B cell (primary cell): ENCODE measurements around the gene ITSN2. TPM values are rescaled to one million over a fixed set of nuclear protein-coding genes. Genes with fewer than 3 reads are reported as not detected.
"Not testable (repeated sequence)": the region's sequence is repeated elsewhere in the genome, so short reads cannot be mapped to it uniquely, and the experiment has no call there.

Source experiments
- ATAC-seq: fragments of 200-7000 bp; cut with Tn5 transposase; one replicate; pipeline ENCODE4 v1.10.0; 2021; ENCODE audit warnings: low read depth, mild to moderate bottlenecking, moderate number of reproducible peaks, moderate library complexity
- CTCF ChIA-PET: fragments of 350-600 bp; sonication (Branson Sonifier 250); formaldehyde crosslinking; loops from one replicate; lab custom pipeline; 2021; ENCODE audit warnings: antibody characterized with exemption, inconsistent platforms; lab: Charles Lee
- POLR2A ChIA-PET: fragments of 350-600 bp; sonication (Branson Sonifier 250); formaldehyde crosslinking; loops from one replicate; lab custom pipeline; 2021; ENCODE audit warnings: antibody characterized with exemption; lab: Charles Lee
- DNase-seq: peaks from one replicate; pipeline ENCODE4 v3.0.0; 2013
- H2AFZ ChIP-seq: 2 replicates; pipeline ENCODE4 v1.6.1; 2012; ENCODE audit warnings: mild to moderate bottlenecking, low read depth, low read length; ENCODE audit not compliant: insufficient read depth, poor library complexity, severe bottlenecking
- H3K27ac ChIP-seq, 2 donors: 1 replicate in 1 of 2; 2 replicates in 1 of 2; pipeline ENCODE4 v1.5.1; 2012 to 2013; ENCODE audit warnings: low read length in 2 of 2, mild to moderate bottlenecking in 2 of 2, moderate library complexity in 1 of 2
- H3K27me3 ChIP-seq, 4 experiments: fragments of 200-600 bp in 1 of 4; sonication (generic) in 1 of 4; replicated peaks in 1 of 4; 1 replicate in 2 of 4; 2 replicates in 2 of 4; pipeline versions ENCODE4 v1.6.1 to v1.7.0; 2013 to 2016; ENCODE audit warnings: low read length in 3 of 4, mild to moderate bottlenecking in 2 of 4, mixed read lengths in 1 of 4, moderate library complexity in 1 of 4; ENCODE audit not compliant: insufficient read depth in 4 of 4, control insufficient read depth in 3 of 4; ENCODE audit errors: control extremely low read depth in 1 of 4
- H3K36me3 ChIP-seq, 2 experiments: replicated peaks in 1 of 2; 1 replicate in 1 of 2; 2 replicates in 1 of 2; pipeline versions ENCODE4 v1.6.1 to v1.7.1; 2013; ENCODE audit warnings: low read length in 1 of 2; ENCODE audit not compliant: insufficient read depth in 2 of 2, control insufficient read depth in 1 of 2; ENCODE audit errors: control extremely low read depth in 1 of 2, extremely low read depth in 1 of 2
- H3K4me1 ChIP-seq, 2 donors: fragments of 200-600 bp in 1 of 2; sonication (generic) in 1 of 2; 1 replicate in 1 of 2; 2 replicates in 1 of 2; pipeline versions ENCODE4 v1.5.1 to v1.6.1; 2013 to 2017; ENCODE audit warnings: low read length in 2 of 2; ENCODE audit not compliant: control insufficient read depth in 2 of 2, insufficient read depth in 2 of 2
- H3K4me2 ChIP-seq: replicated peaks from 2 replicates; pipeline ENCODE3; 2012; ENCODE audit warnings: mild to moderate bottlenecking, low read depth, low read length; ENCODE audit not compliant: poor library complexity, severe bottlenecking
- H3K4me3 ChIP-seq, 5 experiments: fragments of 200-600 bp in 1 of 5; sonication (generic) in 1 of 5; 1 replicate in 3 of 5; 2 replicates in 2 of 5; pipeline versions ENCODE4 v1.5.1 to v1.7.0; 2011 to 2016; ENCODE audit warnings: low read length in 4 of 5, mild to moderate bottlenecking in 4 of 5, low read depth in 2 of 5, control low read depth in 1 of 5, moderate library complexity in 1 of 5; ENCODE audit not compliant: insufficient read depth in 1 of 5; ENCODE audit errors: control extremely low read depth in 1 of 5, extremely low read depth in 1 of 5
- H3K79me2 ChIP-seq: fragments of 200-600 bp; sonication (generic); one replicate; pipeline ENCODE4 v1.6.0; 2016; ENCODE audit warnings: low read length; ENCODE audit not compliant: control insufficient read depth, insufficient read depth
- H3K9ac ChIP-seq: fragments of 200-600 bp; sonication (generic); 2 replicates; pipeline ENCODE4 v1.6.1; 2017; ENCODE audit warnings: mild to moderate bottlenecking, low read length, moderate library complexity
- H3K9me3 ChIP-seq, 3 donors: one replicate each; pipeline versions ENCODE4 v1.6.1 to v1.7.1; 2013; ENCODE audit warnings: low read length in 2 of 3; ENCODE audit not compliant: control insufficient read depth in 2 of 3, insufficient read depth in 1 of 3; ENCODE audit errors: control extremely low read depth in 1 of 3
- H4K20me1 ChIP-seq: 2 replicates; pipeline ENCODE4 v1.6.0; 2012; ENCODE audit warnings: mild to moderate bottlenecking, low read length; ENCODE audit not compliant: insufficient read depth, control insufficient read depth, poor library complexity, severe bottlenecking
- H3K27ac Mint-ChIP-seq: one replicate; pipeline ENCODE4 v1.8.0; 2021; ENCODE audit warnings: mixed read lengths
- H3K27me3 Mint-ChIP-seq: one replicate; pipeline ENCODE4 v1.8.0; 2021; ENCODE audit warnings: mixed read lengths
- H3K4me1 Mint-ChIP-seq: one replicate; pipeline ENCODE4 v1.8.0; 2021; ENCODE audit warnings: mixed read lengths
- H3K4me3 Mint-ChIP-seq: one replicate; pipeline ENCODE4 v1.8.0; 2021; ENCODE audit warnings: mixed read lengths
- H3K9me3 Mint-ChIP-seq: one replicate; pipeline ENCODE4 v1.8.0; 2022; ENCODE audit warnings: mixed read lengths; ENCODE audit not compliant: insufficient read depth
- EZH2 ChIP-seq: IDR thresholded peaks from 2 replicates; pipeline ENCODE4 v1.6.1; 2012; ENCODE audit warnings: borderline replicate concordance, low read depth, mild to moderate bottlenecking, moderate library complexity, low read length; ENCODE audit not compliant: insufficient read depth, poor library complexity, severe bottlenecking
- WGBS: methylation state at CpG from one replicate; pipeline ENCODE4 v1.1.5; 2013; ENCODE audit warnings: missing lambda C conversion rate; ENCODE audit not compliant: insufficient coverage; 5-methylcytosine and 5-hydroxymethylcytosine counted together
- intact Hi-C: fragments of 100-400 bp; cut with micrococcal nuclease; formaldehyde crosslinking; loops from one replicate; pipeline ENCODE4 v1.10.0; 2022
- polyA plus RNA-seq: library from polyadenylated mRNA; depleted of rRNA; stranded (reverse); fragments of >200 nt; gene quantifications from 2 replicates; pipeline ENCODE4 v1.2.3, GENCODE V29; 2012
- total RNA-seq, 2 donors: library from RNA; stranded (reverse); fragments of 120-200 nt in 1 of 2; gene quantifications; 1 replicate in 1 of 2; 2 replicates in 1 of 2; pipeline versions ENCODE4 v1.2.3 to v1.2.4, GENCODE V29; 2013 to 2022
- TF ChIP-seq, protein P1 (sequence below): fragments of 200-600 bp; IDR thresholded peaks from one replicate; pipeline ENCODE4 v1.8.0; 2022; ENCODE audit warnings: antibody characterized with exemption, mild to moderate bottlenecking

ITSN2 gene
- total and polyA plus RNA-seq, 2 donors (not counting 1 experiment from before 2014, with no cell fraction given) = 107 to 200 TPM

DNA sequence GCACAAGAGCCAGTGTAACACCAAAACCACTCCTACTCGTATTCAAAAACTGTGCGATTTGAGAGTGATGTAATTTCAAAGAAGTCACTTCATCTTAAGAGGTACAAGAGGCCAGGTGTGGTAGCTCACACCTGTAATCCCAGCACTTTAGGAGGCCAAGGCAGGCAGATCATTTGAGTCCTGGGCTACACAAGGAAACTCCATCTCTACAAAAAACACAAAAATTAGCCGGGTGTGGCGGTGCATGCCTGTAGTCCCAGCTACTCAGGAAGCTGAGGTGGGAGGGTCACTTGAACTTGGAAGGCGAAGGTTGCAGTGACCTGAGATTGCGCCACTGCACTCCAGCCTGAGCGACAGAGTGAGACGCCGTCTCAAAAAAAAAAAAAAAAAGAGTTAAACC, 21.2 kb downstream of the ITSN2 start:
- peaks cover 78% of the 10 kb centered on the region for H3K4me1 Mint-ChIP-seq
- Histone ChIP-seq H4K20me1 (peaks cover 54% of the 10 kb centered on the region), H3K4me2 (peak overlapping the region; percentile 43), H3K4me3 (peak overlapping the region in 1 of 5 experiments; percentile 9), H3K79me2 (peaks cover 93% of the 10 kb centered on the region), H3K4me1 (peaks cover 70 to 74% of the 10 kb centered on the region in 2 donors), H3K27ac (peak overlapping the region; percentile 21 to 51)
- intact Hi-C loops, H3K9ac ChIP-seq, H3K27me3 ChIP-seq, H3K9me3 Mint-ChIP-seq, ATAC-seq, H3K27me3 Mint-ChIP-seq, H2AFZ ChIP-seq, H3K9me3 ChIP-seq, H3K36me3 ChIP-seq, DNase-seq: not testable (repeated sequence)
- peak overlapping the region; percentile 71 for H3K27ac Mint-ChIP-seq
- ChIA-PET POLR2A (interaction anchor here (0.7 kb wide), 2 partner anchors 15 to 19 kb away, joined by 3 to 5 read pairs; no protein-coding TSS in a partner anchor), CTCF (interaction anchor here (1.3 kb wide), 1 partner anchor 9 kb away, joined by 6 read pairs; no protein-coding TSS in a partner anchor)
- peak overlapping the region; percentile 20 for H3K4me3 Mint-ChIP-seq
- WGBS = 77% methylated on average over 3 of the region's 9 CpGs

DNA sequence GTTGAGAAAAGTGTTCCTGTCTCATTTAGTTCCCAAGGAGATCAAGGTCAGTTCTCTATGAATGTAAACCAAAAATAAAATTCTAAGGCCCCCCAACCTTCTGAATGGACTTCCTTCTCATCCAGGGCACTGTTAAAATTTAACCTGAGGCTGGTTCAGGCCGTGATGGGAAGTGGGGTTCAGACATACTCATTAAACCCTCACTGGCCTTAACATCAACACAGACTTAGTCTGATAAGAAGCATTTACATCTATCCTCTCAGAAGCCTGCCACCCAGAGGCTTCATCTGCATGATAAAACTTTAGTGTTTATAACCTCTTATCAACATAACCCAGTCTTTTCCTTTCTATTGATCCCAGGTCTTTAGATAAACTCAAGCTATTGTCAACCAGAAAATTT, 22.4 kb downstream of the ITSN2 start:
- H3K4me2 ChIP-seq = peak overlapping the region; percentile 13
- CTCF ChIA-PET = interaction anchor here (0.7 kb wide), 1 partner anchor 15 kb away, joined by 3 read pairs; no protein-coding TSS in a partner anchor
- no peak for DNase-seq
- POLR2A ChIA-PET = interaction anchor here (0.7 kb wide), 1 partner anchor 21 kb away, joined by 3 read pairs; no protein-coding TSS in a partner anchor
- H3K9me3 Mint-ChIP-seq = no peaks in the 10 kb centered on the region
- peaks cover 78% of the 10 kb centered on the region for H3K4me1 Mint-ChIP-seq
- H3K4me3 Mint-ChIP-seq = peak overlapping the region; percentile 19
- H3K27me3 Mint-ChIP-seq = no peaks in the 10 kb centered on the region
- peak overlapping the region; percentile 51 for H3K27ac Mint-ChIP-seq
- H2AFZ ChIP-seq = no peak overlapping the region
- no CpG with 5 or more reads among the region's 1 CpG for WGBS
- intact Hi-C loops = no loop called here
- H3K9ac ChIP-seq = no peak overlapping the region
- H4K20me1 ChIP-seq = peaks cover 47% of the 10 kb centered on the region
- peak overlapping the region in 1 of 2 donors; percentile 52 for H3K27ac ChIP-seq
- H3K36me3 ChIP-seq = peaks cover 0 to 2% of the 10 kb centered on the region in 2 experiments
- no peak for ATAC-seq
- H3K4me3 ChIP-seq = no peak overlapping the region
- TF ChIP-seq, protein P1, sequence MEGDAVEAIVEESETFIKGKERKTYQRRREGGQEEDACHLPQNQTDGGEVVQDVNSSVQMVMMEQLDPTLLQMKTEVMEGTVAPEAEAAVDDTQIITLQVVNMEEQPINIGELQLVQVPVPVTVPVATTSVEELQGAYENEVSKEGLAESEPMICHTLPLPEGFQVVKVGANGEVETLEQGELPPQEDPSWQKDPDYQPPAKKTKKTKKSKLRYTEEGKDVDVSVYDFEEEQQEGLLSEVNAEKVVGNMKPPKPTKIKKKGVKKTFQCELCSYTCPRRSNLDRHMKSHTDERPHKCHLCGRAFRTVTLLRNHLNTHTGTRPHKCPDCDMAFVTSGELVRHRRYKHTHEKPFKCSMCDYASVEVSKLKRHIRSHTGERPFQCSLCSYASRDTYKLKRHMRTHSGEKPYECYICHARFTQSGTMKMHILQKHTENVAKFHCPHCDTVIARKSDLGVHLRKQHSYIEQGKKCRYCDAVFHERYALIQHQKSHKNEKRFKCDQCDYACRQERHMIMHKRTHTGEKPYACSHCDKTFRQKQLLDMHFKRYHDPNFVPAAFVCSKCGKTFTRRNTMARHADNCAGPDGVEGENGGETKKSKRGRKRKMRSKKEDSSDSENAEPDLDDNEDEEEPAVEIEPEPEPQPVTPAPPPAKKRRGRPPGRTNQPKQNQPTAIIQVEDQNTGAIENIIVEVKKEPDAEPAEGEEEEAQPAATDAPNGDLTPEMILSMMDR = no peak
- no peak for TF ChIP-seq EZH2
- H3K4me1 ChIP-seq = peaks cover 69 to 75% of the 10 kb centered on the region in 2 donors
- H3K9me3 ChIP-seq = peaks cover 0 to 5% (median 0%) of the 10 kb centered on the region in 3 donors
- no peaks in the 10 kb centered on the region for H3K27me3 ChIP-seq
- peaks cover 94% of the 10 kb centered on the region for H3K79me2 ChIP-seq
